MM.1S (cell line): ENCODE data around the gene IFRD2.

Source experiments
- EZH2 ChIP-seq: fragments of 300-600 bp; sonication (generic); optimal IDR thresholded peaks from 2 replicates; pipeline ENCODE3; 2017; ENCODE audit warnings: low read depth, mild to moderate bottlenecking, antibody characterized with exemption, low read length, mixed read lengths
- TF ChIP-seq, protein P1 (sequence below): fragments of 300-600 bp; sonication (generic); IDR thresholded peaks from 2 replicates; pipeline ENCODE4 v1.5.1; 2016; ENCODE audit warnings: antibody characterized with exemption, low read length, mixed read lengths

DNA sequence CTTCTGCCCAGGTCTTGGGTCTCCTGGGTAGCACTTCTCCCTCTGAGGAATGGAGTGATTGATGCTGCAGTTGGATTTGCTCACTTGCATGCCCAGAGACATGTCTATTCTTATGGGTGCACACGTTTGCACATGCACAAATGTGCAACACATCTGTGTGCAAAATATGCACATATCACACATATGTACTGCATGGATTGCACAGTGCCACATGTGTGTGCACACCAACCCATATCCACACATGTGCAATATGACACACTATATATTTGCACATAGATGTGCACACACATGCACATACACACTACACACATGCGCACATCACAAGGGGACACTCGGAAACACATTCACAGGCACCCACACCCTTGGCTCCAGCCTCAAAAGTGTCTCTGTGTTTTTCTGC lies 24.0 kb downstream of the IFRD2 start:
- TF ChIP-seq, protein P1, sequence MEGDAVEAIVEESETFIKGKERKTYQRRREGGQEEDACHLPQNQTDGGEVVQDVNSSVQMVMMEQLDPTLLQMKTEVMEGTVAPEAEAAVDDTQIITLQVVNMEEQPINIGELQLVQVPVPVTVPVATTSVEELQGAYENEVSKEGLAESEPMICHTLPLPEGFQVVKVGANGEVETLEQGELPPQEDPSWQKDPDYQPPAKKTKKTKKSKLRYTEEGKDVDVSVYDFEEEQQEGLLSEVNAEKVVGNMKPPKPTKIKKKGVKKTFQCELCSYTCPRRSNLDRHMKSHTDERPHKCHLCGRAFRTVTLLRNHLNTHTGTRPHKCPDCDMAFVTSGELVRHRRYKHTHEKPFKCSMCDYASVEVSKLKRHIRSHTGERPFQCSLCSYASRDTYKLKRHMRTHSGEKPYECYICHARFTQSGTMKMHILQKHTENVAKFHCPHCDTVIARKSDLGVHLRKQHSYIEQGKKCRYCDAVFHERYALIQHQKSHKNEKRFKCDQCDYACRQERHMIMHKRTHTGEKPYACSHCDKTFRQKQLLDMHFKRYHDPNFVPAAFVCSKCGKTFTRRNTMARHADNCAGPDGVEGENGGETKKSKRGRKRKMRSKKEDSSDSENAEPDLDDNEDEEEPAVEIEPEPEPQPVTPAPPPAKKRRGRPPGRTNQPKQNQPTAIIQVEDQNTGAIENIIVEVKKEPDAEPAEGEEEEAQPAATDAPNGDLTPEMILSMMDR = no peak
- no peak for TF ChIP-seq EZH2
